SU-DHL-6 (cell line): ENCODE results near the gene E2F1.

Experiments
- CTCF ChIP-seq: fragments of 200-600 bp; sonication (generic); IDR thresholded peaks from one replicate; pipeline ENCODE4 v1.5.1; 2017; ENCODE audit warnings: antibody characterized with exemption, mild to moderate bottlenecking, low read length, moderate library complexity; ENCODE audit not compliant: insufficient read depth, poor library complexity, severe bottlenecking
- EZH2phosphoT487 ChIP-seq: fragments of 200-600 bp; sonication (generic), shearing (Covaris generic); conservative IDR thresholded peaks from 2 replicates; pipeline ENCODE4 v1.6.1; 2018; ENCODE audit warnings: mild to moderate bottlenecking, antibody characterized with exemption, low read length, moderate library complexity, mixed read lengths

- TF ChIP-seq CTCF (no peak), EZH2phosphoT487 (no peak)
Measured at GRCh38 chr20:33696448-33696847, 10.3 kb upstream of the E2F1 start.
